HCT116 (cell line): ENCODE data around the gene GJA3. TPM values are rescaled to one million over a fixed set of nuclear protein-coding genes. Genes with fewer than 3 reads are reported as not detected.

Experiments used
- ATAC-seq: fragments of 200-7000 bp; cut with Tn5 transposase; 2 replicates; pipeline ENCODE4 v1.9.1; 2020; ENCODE audit warnings: mild to moderate bottlenecking, moderate library complexity
- BruUV-seq: library from RNA; stranded (reverse); fragments of 400-500 nt; replicated peaks from 2 replicates; lab custom pipeline; 2021; lab: Mats Ljungman, UMichigan
- CTCF ChIA-PET: fragments of 300-600 bp; sonication (Branson Sonifier 250); formaldehyde crosslinking; loops from one replicate; lab custom pipeline; 2021; ENCODE audit warnings: antibody characterized with exemption; lab: Charles Lee
- POLR2A ChIA-PET: fragments of 300-600, 350-600 bp; sonication (Branson Sonifier 250); formaldehyde crosslinking; loops from one replicate; lab custom pipeline; 2021; ENCODE audit warnings: antibody characterized with exemption; lab: Charles Lee
- RAD21 ChIA-PET, 2 experiments: fragments of 300-600 bp; sonication (Branson Sonifier 250); formaldehyde crosslinking; loops; one replicate each; lab custom pipeline; 2023; ENCODE audit warnings: low total read pairs in 2 of 2; ENCODE audit not compliant: uncharacterized antibody in 2 of 2, unreplicated experiment in 2 of 2, low non-redundant PET in 1 of 2; lab: Charles Lee
- DNase-seq: peaks from one replicate; pipeline ENCODE4 v3.0.0-alpha.2; 2010; ENCODE audit warnings: low read depth, low spot score
- H2AFZ ChIP-seq: fragments of 200-600 bp; shearing (Covaris generic), sonication (generic); 2 replicates; pipeline ENCODE4 v1.6.1; 2017; ENCODE audit warnings: low read depth, mixed run types, mixed read lengths, antibody characterized with exemption, low read length; ENCODE audit not compliant: poor library complexity, severe bottlenecking
- H3K27ac ChIP-seq: 2 replicates; pipeline ENCODE4 v1.5.1; 2012; ENCODE audit warnings: low read depth, low read length
- H3K27me3 ChIP-seq: fragments of 200-600 bp; sonication (generic); 2 replicates; pipeline ENCODE4 v1.6.1; 2016; ENCODE audit warnings: mixed run types, low read length, mixed read lengths; ENCODE audit not compliant: insufficient read depth
- H3K36me3 ChIP-seq, 2 experiments: fragments of 200-500 bp in 1 of 2; fragments of 200-600 bp in 1 of 2; sonication (Bioruptor generic) in 1 of 2; sonication (generic) in 1 of 2; 2 replicates each; pipeline versions ENCODE4 v1.5.1 to v1.6.1; 2014 to 2016; ENCODE audit warnings: low read length in 2 of 2, inconsistent platforms in 1 of 2, mixed read lengths in 1 of 2, mixed run types in 1 of 2; ENCODE audit not compliant: insufficient read depth in 2 of 2, control insufficient read depth in 1 of 2
- H3K4me1 ChIP-seq, 2 experiments: fragments of 200-600 bp in 1 of 2; sonication (generic) in 1 of 2; 2 replicates each; pipeline versions ENCODE4 v1.5.1 to v1.6.1; 2012 to 2017; ENCODE audit warnings: low read length in 2 of 2, inconsistent platforms in 1 of 2, mild to moderate bottlenecking in 1 of 2, mixed read lengths in 1 of 2, mixed run types in 1 of 2, moderate library complexity in 1 of 2; ENCODE audit not compliant: insufficient read depth in 2 of 2, control insufficient read depth in 1 of 2
- H3K4me2 ChIP-seq: fragments of 200-600 bp; sonication (generic); 2 replicates; pipeline ENCODE4 v1.6.1; 2017; ENCODE audit warnings: mixed run types, low read length, mixed read lengths
- H3K4me3 ChIP-seq, 2 experiments: fragments of 200-600 bp in 1 of 2; sonication (generic) in 1 of 2; replicated peaks in 1 of 2; 2 replicates each; pipeline ENCODE4 v1.5.1; 2011 to 2016; ENCODE audit warnings: low read length in 2 of 2, control low read depth in 1 of 2, low read depth in 1 of 2, mild to moderate bottlenecking in 1 of 2, mixed read lengths in 1 of 2, mixed run types in 1 of 2
- H3K79me2 ChIP-seq: fragments of 200-600 bp; sonication (generic); 2 replicates; pipeline ENCODE4 v1.6.1; 2017; ENCODE audit warnings: mild to moderate bottlenecking, mixed run types, low read length, moderate library complexity, mixed read lengths; ENCODE audit not compliant: insufficient read depth
- H3K9ac ChIP-seq: fragments of 200-600 bp; sonication (generic); 2 replicates; pipeline ENCODE4 v1.6.1; 2016; ENCODE audit warnings: low read length, mixed read lengths
- H3K9me2 ChIP-seq: fragments of 200-600 bp; sonication (generic), shearing (Covaris generic); 2 replicates; pipeline ENCODE4 v1.6.1; 2017; ENCODE audit warnings: mixed run types, mild to moderate bottlenecking, moderate library complexity; ENCODE audit not compliant: insufficient read depth
- H3K9me3 ChIP-seq, 2 experiments: fragments of 200-500 bp in 1 of 2; fragments of 200-600 bp in 1 of 2; sonication (Bioruptor generic) in 1 of 2; sonication (generic) in 1 of 2; 2 replicates each; pipeline ENCODE4 v1.6.1; 2014 to 2017; ENCODE audit warnings: low read length in 2 of 2, mixed read lengths in 2 of 2, inconsistent platforms in 1 of 2, low read depth in 1 of 2, mild to moderate bottlenecking in 1 of 2, mixed run types in 1 of 2, moderate library complexity in 1 of 2; ENCODE audit not compliant: control insufficient read depth in 1 of 2, insufficient read depth in 1 of 2
- H4K20me1 ChIP-seq: fragments of 200-600 bp; sonication (generic), shearing (Covaris generic); 2 replicates; pipeline ENCODE4 v1.6.1; 2017; ENCODE audit warnings: mixed run types, mild to moderate bottlenecking, moderate library complexity; ENCODE audit not compliant: insufficient read depth
- CBX3 ChIP-seq: IDR thresholded peaks from 2 replicates; pipeline ENCODE4 v1.6.1; 2012; ENCODE audit warnings: low read depth
- CEBPB ChIP-seq: IDR thresholded peaks from 2 replicates; pipeline ENCODE4 v1.6.1; 2012; ENCODE audit warnings: low read depth
- EGR1 ChIP-seq: IDR thresholded peaks from 2 replicates; pipeline ENCODE4 v1.6.1; 2012; ENCODE audit warnings: low read depth
- EZH2 ChIP-seq: fragments of 200-600 bp; sonication (generic); IDR thresholded peaks from 2 replicates; pipeline ENCODE4 v1.6.1; 2017; ENCODE audit warnings: antibody characterized with exemption, mixed run types
- EZH2phosphoT487 ChIP-seq: fragments of 200-600 bp; IDR thresholded peaks from 2 replicates; pipeline ENCODE4 v1.6.1; 2018; ENCODE audit warnings: antibody characterized with exemption, borderline replicate concordance
- FOSL1 ChIP-seq: IDR thresholded peaks from 2 replicates; pipeline ENCODE4 v1.6.1; 2012; ENCODE audit warnings: low read depth
- SP1 ChIP-seq: IDR thresholded peaks from 2 replicates; pipeline ENCODE4 v1.6.1; 2012; ENCODE audit warnings: low read depth
- SRF ChIP-seq: IDR thresholded peaks from 2 replicates; pipeline ENCODE4 v1.6.1; 2012; ENCODE audit warnings: low read depth
- TCF7L2 ChIP-seq: IDR thresholded peaks from 2 replicates; pipeline ENCODE4 v1.7.0; 2011; ENCODE audit warnings: borderline replicate concordance, inconsistent platforms; ENCODE audit not compliant: insufficient read depth, insufficient read length; ENCODE audit errors: extremely low read depth
- YY1 ChIP-seq: IDR thresholded peaks from 2 replicates; pipeline ENCODE4 v1.6.1; 2011; ENCODE audit warnings: low read length, low read depth, moderate library complexity, mild to moderate bottlenecking; ENCODE audit not compliant: insufficient replicate concordance; ENCODE audit errors: extremely low read depth
- ZFX ChIP-seq: fragments of 450-650 bp; IDR thresholded peaks from 2 replicates; pipeline ENCODE4 v1.6.1; 2017
- intact Hi-C: fragments of 100-400 bp; cut with micrococcal nuclease; formaldehyde crosslinking; loops from 2 replicates; pipeline ENCODE4 v1.10.0; 2022
- total RNA-seq: library from RNA; stranded (reverse); gene quantifications from one replicate; pipeline ENCODE4 v1.2.1, GENCODE V29; 2021; ENCODE audit not compliant: unreplicated experiment
- TF ChIP-seq, protein P1 (sequence below): IDR thresholded peaks from 2 replicates; pipeline ENCODE4 v1.6.1; 2011; ENCODE audit warnings: mild to moderate bottlenecking, low read length, moderate library complexity; ENCODE audit not compliant: insufficient replicate concordance; ENCODE audit errors: extremely low read depth
- TF ChIP-seq, protein P2 (sequence below): IDR thresholded peaks from 2 replicates; pipeline ENCODE4 v1.6.1; 2012; ENCODE audit warnings: low read depth

GJA3 gene
- total RNA-seq, 1 experiment from 2014 or later: 8.0 TPM

DNA sequence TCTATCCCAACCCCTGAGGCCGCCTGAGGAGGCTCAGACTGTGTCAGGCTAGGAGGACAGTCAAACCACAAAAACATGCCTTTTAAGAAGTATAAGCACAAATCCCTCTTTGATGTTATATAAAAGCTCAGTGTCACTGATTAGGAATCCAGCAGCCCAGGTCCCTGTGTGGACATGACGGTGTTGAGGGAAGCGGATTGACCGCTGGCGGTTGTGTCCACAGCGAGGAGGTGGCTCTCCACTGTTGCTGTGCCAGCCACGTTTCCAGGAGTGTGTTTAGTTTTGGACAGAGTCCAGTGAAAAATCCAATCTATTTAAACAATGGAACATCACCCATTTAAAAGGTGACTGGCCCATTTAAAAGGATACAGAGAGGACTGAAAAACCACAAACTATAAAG, 7.5 kb upstream of the GJA3 start:
- H4K20me1 ChIP-seq: no peaks in the 10 kb centered on the region
- ChIA-PET CTCF (no interaction called here), RAD21 (no interaction called here), POLR2A (no interaction called here)
- no peak overlapping the region for H3K4me3 ChIP-seq
- TF ChIP-seq EGR1 (no peak), ZFX (no peak), FOSL1 (no peak), SP1 (no peak)
- TF ChIP-seq, protein P1, sequence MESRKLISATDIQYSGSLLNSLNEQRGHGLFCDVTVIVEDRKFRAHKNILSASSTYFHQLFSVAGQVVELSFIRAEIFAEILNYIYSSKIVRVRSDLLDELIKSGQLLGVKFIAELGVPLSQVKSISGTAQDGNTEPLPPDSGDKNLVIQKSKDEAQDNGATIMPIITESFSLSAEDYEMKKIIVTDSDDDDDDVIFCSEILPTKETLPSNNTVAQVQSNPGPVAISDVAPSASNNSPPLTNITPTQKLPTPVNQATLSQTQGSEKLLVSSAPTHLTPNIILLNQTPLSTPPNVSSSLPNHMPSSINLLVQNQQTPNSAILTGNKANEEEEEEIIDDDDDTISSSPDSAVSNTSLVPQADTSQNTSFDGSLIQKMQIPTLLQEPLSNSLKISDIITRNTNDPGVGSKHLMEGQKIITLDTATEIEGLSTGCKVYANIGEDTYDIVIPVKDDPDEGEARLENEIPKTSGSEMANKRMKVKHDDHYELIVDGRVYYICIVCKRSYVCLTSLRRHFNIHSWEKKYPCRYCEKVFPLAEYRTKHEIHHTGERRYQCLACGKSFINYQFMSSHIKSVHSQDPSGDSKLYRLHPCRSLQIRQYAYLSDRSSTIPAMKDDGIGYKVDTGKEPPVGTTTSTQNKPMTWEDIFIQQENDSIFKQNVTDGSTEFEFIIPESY: no peak
- DNase-seq (no peak), ATAC-seq (no peak)
- no peak overlapping the region for H3K9ac ChIP-seq
- H3K27ac ChIP-seq: no peak overlapping the region
- H3K4me2 ChIP-seq: no peak overlapping the region
- intact Hi-C loops: no loop called here
- no peaks in the 10 kb centered on the region for H3K27me3 ChIP-seq
- BruUV-seq: no TSS peak
- H3K9me2 ChIP-seq: no peaks in the 10 kb centered on the region
- H3K79me2 ChIP-seq: no peaks in the 10 kb centered on the region
- H3K4me1 ChIP-seq: peaks cover 2 to 15% of the 10 kb centered on the region in 2 experiments; a peak in 2 of 4 replicates
- H3K9me3 ChIP-seq: no peaks in the 10 kb centered on the region
- H2AFZ ChIP-seq: no peak overlapping the region
- no peaks in the 10 kb centered on the region for H3K36me3 ChIP-seq

DNA sequence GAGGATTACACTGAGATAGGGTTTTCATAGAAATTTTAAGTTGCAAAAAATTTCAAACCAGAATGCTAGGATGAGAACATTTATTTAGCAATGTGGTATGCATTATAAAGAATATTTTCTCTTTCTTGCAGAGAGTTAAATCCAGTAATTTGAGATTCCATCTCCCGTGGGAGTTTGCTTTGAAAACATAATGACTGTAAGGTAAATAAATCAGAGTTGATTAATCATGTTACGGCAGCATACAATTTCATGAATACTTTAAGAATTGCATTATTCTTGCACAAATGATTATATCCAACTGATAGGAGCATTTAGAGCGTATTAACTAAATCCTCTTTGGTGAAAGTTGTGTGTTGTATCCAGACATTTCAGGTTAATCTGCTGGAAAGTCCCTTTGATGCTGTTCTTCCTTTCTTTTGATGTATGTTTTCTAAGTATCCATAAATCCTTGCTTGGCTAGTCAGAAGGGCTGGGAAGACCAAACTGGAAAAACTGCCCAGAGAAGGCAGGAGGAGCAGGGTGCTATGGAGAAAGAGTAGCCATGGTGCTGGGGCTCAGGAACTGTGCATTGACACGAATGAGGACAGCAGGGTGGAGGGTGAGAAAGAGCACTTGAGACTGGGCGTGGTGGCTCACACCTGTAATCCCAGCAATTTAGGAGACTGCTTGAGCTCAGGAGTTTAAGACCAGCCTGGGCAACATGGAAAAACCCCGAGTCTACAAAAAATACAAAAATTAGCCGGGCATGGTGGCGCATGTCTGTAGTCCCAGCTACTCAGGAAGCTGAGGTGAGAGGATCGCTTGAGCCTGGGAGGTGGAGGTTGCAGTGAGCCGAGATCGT, 4.8 kb upstream of the GJA3 start:
- RAD21 ChIA-PET: no interaction called here
- TF ChIP-seq FOSL1: no peak
- TF ChIP-seq YY1: no peak
- TF ChIP-seq EZH2: no peak
- TF ChIP-seq SRF: no peak
- TF ChIP-seq, protein P2, sequence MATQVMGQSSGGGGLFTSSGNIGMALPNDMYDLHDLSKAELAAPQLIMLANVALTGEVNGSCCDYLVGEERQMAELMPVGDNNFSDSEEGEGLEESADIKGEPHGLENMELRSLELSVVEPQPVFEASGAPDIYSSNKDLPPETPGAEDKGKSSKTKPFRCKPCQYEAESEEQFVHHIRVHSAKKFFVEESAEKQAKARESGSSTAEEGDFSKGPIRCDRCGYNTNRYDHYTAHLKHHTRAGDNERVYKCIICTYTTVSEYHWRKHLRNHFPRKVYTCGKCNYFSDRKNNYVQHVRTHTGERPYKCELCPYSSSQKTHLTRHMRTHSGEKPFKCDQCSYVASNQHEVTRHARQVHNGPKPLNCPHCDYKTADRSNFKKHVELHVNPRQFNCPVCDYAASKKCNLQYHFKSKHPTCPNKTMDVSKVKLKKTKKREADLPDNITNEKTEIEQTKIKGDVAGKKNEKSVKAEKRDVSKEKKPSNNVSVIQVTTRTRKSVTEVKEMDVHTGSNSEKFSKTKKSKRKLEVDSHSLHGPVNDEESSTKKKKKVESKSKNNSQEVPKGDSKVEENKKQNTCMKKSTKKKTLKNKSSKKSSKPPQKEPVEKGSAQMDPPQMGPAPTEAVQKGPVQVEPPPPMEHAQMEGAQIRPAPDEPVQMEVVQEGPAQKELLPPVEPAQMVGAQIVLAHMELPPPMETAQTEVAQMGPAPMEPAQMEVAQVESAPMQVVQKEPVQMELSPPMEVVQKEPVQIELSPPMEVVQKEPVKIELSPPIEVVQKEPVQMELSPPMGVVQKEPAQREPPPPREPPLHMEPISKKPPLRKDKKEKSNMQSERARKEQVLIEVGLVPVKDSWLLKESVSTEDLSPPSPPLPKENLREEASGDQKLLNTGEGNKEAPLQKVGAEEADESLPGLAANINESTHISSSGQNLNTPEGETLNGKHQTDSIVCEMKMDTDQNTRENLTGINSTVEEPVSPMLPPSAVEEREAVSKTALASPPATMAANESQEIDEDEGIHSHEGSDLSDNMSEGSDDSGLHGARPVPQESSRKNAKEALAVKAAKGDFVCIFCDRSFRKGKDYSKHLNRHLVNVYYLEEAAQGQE: no peak
- TF ChIP-seq CBX3: no peak
- TF ChIP-seq SP1: no peak
- TF ChIP-seq EZH2phosphoT487: no peak
- no peak for TF ChIP-seq TCF7L2
- no peak for TF ChIP-seq CEBPB

More for the DNA sequence above, 4.8 kb upstream of the GJA3 start:
- Histone ChIP-seq H3K36me3 (no peaks in the 10 kb centered on the region), H3K9me2 (no peaks in the 10 kb centered on the region), H3K4me3 (no peak overlapping the region), H4K20me1 (no peaks in the 10 kb centered on the region), H3K4me1 (peaks cover 8 to 26% of the 10 kb centered on the region in 2 experiments), H3K27me3 (no peaks in the 10 kb centered on the region), H3K4me2 (no peak overlapping the region), H2AFZ (no peak overlapping the region), H3K27ac (no peak overlapping the region), H3K9ac (no peak overlapping the region), H3K79me2 (no peaks in the 10 kb centered on the region), H3K9me3 (no peaks in the 10 kb centered on the region)
- CTCF ChIA-PET: no interaction called here
- intact Hi-C loops: no loop called here
- POLR2A ChIA-PET: no interaction called here
- DNase-seq (no peak), ATAC-seq (no peak)
- no TSS peak for BruUV-seq
